Fibroblast of the conjunctiva (primary cell): ENCODE results near the gene FAM20C.
"Not testable (repeated sequence)": the region's sequence is repeated elsewhere in the genome, so short reads cannot be mapped to it uniquely, and the experiment has no call there.

ENCODE experiments used
- DNase-seq: peaks from one replicate; pipeline ENCODE4 v3.0.0-alpha.2; 2010; ENCODE audit warnings: low read depth

The FAM20C gene

DNA sequence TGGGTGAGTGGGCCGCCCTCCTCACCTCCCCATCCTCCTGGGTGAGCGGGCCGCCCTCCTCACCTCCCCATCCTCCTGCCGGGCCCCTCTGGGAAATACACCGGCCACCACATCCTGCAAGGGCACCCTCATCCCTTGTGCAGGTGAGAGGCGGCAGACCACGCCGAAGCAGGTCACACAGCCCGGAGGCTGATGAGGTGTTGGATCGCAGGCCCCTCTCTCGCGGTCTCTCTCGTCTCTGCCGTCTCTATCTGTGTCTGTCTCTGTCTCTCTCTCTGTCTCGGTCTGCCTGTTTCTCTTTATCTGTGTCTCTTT lies 66.8 kb downstream of the FAM20C start:
- no peak for DNase-seq

DNA sequence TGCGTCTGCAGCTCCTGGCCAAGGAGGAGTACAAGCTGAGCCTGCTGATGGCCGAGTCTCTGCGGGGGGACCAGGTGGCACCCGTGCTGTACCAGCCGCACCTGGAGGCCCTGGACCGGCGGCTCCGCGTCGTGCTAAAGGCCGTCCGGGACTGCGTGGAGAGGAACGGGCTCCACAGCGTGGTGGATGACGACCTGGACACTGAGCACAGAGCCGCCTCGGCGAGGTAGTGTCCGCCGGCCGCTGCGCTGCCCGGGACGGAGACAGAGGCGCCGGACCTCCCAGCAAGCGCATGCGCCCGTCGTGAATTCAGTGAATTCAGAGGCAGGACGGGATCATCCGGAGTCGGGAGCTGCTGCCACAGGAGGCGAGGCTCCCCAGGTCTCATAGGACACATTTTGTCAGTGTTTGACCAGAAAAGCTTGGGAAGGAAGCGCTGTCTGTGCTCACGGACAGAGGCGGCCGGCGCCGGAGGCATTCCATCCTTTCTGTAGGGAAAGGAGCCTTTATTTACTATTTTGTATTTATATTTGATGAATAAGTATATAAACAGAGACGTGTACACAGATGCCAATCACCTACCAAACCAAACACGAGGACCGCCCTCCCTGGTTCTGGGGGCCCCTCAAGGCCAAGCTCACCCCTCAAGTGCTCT lies 67.5 kb downstream of the FAM20C start:
- no peak for DNase-seq

DNA sequence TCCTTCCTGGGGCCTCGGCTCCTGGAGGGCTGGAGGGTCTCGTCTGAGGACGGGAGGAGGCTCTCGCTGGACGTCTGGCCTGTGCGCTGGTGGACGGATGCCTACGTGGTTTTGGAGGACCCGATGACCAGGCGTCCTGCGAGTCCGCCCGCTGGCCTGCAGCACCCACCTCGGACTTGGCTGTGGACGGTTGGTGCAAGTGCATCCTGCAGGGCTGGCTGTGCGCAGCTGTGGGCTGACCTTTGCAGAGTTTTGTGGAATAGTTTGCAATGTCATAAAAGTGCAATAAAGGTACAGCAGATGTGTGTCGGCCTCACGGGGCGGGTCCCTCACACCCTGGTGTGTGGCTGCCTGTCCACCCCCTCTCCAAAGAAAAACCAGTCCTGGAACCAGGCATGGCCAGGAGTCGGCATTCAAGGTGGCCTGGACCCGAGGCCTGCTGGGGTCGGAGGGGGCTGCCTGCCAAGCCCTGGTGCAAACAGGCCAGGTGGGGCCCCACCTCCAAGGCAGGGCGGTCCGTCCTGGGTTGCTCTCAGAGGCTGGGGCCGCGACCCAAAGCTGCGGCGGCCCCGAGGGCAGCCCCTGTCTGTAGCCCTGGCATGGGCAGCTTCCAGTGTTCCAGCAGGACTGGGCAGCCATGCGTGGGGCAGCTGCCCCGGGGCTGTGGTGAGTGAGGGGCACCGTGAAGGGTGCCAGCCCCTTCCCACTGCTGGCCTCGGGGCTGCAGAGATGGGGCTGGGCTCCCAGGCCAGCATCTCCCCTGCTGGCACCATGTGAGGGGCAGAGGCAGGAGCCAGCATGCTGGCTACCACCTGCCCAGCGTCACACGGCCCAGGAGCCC lies 68.3 kb downstream of the FAM20C start:
- DNase-seq, result no peak

DNA sequence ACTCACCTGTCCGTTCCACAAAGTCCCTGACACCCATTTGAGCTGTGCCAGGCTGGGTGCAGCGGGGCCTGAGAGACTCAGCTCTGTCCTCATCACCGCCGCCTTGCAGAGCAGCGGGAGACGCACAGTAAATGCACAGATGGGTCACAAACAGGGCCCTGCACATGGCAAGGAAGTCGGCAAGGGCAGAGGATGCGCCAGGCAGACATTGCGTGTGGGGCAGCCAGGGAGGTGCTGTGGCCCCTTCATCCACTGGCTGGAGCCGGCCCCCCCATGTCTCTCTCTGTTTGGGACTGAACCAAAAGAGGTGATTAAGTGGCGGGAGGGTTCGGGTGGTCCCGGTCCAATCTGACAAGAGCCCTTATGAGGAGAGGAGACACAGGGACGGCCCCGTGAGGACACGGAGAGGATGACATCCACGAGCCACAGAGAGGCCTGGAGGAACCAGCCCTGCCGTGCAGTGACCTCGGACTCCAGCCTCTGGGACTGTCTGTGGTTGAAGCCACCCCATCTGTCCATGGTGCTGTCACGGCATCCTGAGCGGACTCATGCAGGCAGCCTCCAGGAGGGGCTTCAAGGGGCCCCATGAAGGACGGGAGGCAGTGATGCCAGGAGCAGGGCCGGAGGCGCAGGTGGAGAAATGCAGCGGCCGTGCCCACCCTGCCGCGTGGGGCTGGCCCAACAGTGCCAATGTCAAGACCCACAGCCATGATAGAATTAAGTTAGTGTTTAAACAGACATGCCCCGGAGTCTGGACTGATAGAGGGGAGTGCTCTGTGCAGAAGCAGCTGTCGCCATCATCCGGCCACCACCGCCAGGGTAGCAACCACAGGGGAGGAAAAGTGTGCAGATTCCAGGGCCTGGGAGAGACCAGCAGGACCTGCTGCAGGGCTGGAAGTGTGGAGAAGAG lies 69.2 kb downstream of the FAM20C start:
- no peak for DNase-seq

DNA sequence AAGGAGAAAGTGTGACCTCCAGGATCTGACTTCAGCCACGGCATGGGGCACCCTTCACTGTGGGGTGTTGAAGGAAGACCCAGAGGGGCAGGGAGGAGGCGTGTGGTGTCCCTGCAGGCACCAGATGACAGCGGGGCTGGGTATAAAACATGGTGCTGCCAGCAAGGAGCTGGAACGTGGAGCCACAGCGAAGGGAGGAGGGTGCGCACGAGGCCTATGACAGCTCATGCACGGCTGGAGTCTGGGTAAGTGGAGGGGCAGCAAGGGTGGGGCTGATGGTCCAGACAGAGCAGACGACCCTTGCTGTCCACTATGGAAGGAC lies 69.8 kb downstream of the FAM20C start:
- DNase-seq, result no peak

DNA sequence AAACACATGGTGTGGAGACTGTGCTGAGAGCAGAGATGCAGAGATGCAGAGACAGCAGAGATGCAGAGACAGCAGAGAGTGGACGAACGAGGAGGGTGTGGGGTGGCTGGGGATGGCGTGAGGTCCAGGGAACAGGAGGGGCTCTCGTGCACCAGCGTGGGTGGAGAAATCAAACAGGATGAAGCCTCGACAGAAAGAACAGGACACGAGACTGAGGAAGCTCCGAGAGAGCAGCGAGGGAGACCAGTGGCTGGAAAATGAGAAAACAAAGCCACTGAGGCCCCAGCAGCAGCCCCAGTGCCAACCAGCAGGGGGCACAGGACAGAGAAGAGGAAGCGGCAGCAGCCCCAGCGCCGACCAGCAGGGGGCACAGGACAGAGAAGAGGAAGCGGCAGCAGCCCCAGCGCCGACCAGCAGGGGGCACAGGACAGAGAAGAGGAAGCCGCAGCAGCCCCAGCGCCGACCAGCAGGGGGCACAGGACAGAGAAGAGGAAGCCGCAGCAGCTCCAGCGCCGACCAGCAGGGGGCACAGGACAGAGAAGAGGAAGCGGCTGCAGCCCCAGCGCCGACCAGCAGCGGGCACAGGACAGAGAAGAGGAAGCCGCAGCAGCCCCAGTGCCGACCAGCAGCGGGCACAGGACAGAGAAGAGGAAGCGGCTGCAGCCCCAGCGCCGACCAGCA lies 70.4 kb downstream of the FAM20C start:
- DNase-seq, result not testable (repeated sequence)

DNA sequence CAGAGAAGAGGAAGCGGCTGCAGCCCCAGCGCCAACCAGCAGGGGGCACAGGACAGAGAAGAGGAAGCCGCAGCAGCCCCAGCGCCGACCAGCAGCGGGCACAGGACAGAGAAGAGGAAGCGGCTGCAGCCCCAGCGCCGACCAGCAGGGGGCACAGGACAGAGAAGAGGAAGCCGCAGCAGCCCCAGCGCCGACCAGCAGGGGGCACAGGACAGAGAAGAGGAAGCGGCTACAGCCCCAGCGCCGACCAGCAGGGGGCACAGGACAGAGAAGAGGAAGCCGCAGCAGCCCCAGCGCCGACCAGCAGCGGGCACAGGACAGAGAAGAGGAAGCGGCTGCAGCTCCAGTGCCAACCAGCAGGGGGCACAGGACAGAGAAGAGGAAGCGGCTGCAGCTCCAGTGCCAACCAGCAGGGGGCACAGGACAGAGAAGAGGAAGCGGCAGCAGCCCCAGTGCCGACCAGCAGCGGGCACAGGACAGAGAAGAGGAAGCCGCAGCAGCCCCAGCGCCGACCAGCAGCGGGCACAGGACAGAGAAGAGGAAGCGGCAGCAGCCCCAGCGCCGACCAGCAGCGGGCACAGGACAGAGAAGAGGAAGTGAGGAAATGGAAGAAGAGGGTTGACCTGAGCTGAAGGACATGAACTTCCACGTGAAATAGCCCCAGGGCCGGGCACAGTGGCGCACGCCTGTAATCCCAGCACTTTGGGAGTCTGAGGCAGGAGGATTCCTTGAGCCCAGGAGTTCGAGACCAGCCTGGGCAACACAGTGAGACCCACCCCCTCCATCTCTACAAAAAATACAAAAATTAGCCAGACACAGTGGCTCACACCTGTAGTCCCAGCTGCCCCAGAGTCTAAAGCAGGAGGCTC lies 71.3 kb downstream of the FAM20C start:
- not testable (repeated sequence) for DNase-seq

DNA sequence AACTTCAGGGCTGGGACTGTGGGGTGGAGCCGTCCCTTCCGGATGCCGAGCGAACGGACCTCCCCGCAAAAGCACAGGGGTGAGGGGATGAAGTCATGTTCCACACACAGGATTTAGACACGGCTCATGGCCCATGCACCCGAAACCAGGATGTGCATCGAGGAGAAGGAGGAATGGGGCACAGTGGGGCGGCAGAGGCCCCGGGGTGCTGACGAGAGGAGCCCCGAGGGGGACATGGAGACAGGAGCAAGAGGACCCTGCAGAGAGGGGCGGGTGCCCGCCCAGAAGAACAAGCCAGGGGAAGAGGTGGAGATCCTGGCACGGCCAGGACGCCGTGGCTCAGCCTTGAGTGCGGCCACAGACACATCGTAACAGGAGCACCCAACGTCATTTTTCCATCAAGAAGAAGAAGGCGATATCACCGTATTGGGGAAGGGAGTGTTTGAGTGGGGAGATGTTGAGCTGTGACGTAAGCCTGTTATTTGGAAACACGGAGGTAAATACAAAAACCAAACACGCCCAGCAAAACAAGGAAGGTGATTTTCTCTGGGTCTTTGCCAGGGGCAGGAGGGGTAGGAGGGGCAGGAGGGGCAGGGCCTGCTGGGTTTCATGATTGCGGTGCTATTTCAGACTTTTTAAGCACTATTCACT lies 72.3 kb downstream of the FAM20C start:
- no peak for DNase-seq

DNA sequence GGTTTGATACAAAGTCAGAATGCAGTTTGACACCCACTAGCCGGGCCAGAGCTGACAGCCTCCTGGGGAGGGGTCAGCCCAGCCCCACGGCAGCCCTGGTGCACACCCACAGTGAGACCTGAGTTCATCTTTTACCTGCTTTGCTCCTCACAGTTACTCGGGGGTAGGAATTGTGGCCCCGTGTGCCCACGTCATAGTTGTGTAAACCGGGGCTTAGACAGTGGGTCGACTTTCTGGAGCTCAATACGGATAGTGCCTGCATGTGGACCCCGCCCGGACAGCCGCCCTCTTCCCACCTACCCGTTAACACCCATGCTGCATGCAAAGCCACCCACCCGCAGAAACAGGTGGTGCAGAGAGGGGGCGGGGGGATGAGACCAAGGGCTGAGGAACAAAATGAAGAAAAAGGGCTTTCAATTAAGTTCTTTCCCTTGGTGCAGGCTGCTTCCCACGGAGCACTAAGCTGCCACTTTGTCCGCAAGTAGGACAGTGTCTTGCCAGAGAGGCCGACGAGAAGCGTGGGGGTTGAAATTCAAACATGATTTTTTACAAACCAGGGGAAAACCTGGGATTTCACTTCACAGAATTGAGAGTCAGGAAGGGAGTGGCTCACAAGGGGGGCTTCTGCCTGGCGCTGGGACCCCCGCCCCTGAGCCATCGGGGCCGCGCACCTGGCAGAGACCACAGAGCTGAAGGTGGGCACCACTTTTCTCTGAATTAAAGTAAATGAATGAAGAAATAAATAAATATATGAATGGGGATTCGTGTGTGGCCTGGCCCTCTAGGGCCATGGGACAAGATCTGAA lies 73.0 kb downstream of the FAM20C start:
- no peak for DNase-seq

DNA sequence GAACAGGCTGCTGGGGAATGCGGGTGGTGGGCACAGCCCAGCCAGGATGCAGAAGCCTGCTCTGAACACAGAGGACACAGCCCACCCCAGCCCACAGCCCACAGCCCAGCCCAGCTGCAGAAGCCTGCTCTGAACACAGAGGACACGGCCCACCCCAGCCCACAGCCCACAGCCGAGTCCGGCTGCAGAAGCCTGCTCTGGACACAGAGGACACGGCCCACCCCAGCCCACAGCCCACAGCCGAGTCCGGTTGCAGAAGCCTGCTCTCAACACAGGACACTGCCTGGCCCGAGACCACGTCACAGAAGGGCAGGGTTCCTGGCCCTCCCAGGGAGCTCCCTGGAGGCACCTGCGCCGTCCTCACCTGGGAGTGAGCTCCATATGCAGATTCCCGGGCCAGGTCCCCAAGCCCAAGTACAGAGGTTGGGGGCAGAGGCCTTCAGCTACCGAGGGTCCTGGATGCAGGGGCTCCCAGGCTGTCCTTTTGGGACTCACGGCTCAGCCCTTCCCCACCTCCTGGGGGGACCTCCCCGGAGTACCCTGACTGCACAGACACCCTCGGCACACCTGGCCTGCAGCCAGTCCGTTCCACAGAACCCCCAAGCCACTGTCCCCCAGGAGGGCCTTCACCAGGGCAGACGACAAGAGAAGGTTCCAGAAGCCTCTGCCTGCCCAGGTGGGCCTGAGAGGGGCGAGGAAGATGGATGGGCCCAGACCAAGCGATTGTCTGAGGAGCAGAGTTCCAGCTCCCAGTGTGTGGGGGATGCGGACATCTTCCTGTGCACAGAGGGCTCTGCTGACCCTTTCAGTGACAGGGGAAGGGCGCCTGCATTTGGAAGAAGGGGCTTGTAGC lies 73.9 kb downstream of the FAM20C start:
- DNase-seq, result no peak

DNA sequence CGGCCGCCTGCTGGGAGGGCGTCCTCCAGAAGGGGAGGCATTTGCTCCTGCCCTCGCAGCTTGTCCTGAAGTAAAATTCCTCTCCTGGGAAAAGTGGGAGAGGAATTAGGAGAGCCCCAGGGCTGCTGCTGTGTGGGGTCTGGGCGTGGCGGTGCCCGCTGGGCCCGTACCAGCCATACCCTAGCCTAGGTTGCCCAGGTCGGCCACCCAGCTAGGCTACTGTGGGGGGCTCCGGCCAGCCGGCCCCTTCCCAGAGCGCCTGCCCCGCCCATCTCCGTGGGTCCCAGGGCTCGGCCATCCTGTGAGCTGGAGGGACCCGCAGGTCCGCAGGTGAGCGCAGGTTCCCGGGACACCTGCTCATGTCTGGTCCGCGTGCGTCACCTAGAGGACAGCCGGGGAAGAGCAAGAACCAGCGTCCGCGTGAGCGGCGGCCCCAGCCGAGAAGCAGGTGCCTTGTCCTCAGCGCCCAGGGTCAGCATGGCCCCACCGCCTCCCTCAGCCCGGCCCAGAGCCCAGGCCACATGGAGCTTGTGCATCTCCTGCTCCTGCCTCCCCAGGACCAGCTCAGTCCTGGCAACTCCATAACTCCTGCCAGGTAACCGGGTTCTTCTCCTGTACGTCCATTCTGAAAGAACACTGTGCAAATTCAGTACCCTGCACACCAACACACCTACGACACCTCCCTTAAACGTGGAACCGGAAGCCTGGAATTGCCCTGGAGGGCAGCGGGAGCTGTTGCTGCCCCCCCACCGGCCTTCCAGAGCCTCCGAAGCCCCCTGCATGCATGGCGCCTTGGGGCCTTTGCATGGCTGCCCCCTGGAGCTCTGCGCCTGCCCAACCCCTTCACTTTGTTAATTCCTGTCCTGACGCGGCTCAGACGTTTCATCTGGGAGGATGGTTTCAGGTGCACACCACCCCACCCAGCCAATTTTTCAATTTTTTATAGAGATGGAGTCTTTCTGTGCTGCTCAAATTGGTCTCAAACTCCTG lies 74.8 kb downstream of the FAM20C start:
- DNase-seq, result no peak

DNA sequence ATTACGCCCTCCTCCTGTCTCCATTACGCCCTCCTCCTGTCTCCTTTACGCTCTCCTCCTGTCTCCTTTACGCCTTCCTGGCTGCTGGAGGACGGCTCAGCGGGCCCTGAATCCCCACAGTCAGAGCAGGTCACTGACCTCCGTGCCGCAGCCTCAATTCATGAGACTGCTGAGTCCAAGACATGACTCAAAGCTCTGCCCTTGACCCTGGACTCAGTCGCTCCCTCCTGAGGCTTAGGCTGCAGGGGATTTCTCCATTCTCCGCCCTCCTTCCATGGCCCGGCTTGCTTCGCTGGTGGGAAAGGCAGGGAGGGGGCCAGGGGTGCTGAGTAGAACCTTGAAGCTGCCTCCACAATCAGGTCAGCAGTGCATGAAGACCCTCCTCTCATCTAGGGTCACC lies 76.6 kb downstream of the FAM20C start:
- no peak for DNase-seq

DNA sequence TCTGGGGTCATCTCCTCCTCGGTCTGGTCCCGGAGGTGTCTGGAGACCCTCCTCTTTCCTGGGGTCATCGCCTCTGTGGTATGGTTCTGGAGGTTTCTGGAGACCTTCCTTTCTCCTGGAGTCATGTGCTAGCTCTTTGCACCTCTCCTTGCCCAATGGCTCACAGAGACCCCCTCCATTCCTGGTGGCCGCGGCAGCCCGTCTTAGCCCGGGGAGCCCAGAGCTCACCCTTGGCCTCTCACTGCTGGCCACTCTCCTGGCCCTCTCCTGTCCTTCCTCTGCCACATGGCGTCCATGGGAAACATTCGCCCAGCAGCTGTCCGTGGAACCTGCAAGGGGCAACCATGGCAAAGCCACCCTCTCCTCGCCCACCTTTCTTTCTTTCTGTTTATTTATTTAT lies 77.3 kb downstream of the FAM20C start:
- DNase-seq, result no peak

DNA sequence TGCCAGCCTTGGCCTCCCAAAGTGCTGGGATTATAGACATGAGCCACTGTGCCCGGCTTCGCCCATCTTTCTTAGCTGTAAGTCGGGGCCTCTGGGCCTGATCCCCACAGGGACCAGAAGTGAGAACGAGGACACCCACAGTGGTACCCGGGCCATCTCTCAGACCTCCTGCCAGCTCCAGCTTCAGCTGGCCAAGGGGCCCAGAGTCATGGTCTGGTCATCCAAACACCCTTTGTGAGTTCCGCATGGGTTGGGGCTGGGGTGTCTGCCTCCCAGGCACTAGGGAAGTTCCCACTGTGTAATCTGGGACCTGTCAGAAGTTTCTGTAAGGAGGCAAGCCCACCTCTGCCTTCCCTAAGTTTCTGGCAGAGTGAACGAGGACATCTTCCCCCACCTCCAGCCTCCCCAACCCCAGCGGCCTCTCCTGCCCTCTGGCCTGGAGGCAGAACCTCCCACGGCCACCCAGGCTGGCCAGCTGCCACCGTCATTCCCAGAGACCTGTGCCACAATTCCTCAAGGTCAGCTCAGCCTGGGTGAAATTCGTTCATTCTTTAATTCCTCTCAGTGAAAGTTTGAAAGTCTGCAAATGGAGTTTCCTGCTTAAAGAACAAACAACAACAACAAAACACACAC lies 78.1 kb downstream of the FAM20C start:
- no peak for DNase-seq

DNA sequence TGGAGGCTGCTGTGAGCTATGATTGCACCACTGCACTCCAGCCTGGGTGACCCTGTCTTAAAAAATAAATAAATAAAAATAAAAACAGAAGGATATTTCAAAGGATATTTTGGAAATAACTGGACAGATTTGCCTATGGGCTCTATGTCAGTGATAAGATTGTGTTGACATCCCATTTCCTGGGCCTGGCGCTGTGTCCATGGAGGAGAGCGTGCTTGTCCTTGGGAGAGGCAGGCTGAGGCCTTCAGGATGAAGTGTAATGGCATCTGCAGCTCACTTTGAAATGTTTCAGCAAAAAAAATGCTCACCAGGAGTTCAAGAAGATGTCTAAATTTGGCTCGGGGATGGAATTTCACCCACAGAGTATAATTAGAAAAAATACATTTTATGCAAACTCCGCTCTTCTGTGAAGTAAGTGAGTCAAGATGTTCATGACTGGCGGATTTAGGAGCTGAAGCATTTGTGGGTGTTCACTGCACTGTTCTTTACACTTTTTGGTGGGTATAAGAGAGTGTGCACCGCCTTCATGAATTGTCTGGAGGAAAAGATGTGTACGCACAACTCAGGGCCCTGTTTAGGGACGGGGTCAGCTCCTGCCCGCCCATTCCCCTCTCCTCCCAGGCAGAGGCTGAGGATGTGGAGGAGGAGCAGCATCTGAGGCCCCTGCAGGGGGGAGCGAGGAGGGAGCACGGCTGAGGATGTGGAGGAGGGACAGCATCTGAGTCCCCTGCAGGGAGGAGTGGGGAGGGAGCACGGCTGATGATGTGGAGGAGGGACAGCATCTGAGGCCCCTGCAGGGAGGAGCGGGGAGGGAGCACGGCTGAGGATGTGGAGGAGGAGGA lies 79.1 kb downstream of the FAM20C start:
- no peak for DNase-seq

DNA sequence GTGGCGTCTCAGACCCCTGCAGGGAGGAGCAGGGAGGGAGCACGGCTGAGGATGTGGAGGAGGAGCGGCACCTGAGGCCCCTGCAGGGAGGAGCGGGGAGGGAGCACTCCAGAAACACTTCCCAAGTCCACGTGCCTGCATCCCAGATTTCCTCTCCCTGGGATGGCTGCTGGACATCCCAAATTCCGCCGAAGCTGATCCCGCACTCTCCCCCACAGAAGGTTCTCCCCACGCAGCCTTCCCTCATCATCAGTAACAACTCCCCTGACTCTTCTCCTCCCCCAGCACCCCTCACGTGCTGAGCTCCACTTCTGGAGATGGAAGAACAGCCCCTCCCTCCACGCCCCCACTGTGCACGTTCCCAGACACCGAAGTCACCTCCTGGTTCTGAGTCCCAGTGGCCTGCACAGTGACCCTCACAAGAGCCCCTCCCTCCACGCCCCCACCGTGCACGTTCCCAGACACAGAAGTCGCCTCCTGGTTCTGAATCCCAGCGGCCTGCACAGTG lies 79.8 kb downstream of the FAM20C start:
- DNase-seq, result no peak
